NCI-H2196 treated with DMSO at 0.1 percent for 48 hours (cell line): ENCODE data around the gene ZC3HAV1L.
"Not testable (repeated sequence)": the region's sequence is repeated elsewhere in the genome, so short reads cannot be mapped to it uniquely, and the experiment has no call there.

Experiments used
- DNase-seq: peaks from one replicate; lab custom pipeline; 2025; ENCODE audit not compliant: unreplicated experiment; lab: John Stamatoyannopoulos, UW

ZC3HAV1L gene

DNA sequence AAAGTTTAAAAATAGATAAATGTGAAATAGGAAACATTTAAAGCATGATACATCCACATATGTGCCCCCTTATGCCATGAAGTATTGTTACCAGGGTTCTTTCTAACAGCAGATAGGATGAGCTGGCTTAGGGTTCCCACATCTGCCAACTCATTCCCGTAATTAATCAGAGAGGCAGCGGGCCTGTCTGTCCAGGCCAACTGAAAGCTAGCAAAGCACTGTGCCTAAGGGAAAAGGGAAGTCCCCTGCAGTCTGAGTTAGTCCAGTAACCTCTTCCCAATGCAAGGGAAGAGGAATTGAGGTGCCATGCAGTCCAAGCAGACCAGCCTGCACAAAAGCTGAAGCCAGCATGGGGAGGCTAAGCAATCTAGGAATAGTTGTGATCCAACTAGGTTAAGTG is 18.3 kb upstream of the ZC3HAV1L start:
- DNase-seq = no peak

DNA sequence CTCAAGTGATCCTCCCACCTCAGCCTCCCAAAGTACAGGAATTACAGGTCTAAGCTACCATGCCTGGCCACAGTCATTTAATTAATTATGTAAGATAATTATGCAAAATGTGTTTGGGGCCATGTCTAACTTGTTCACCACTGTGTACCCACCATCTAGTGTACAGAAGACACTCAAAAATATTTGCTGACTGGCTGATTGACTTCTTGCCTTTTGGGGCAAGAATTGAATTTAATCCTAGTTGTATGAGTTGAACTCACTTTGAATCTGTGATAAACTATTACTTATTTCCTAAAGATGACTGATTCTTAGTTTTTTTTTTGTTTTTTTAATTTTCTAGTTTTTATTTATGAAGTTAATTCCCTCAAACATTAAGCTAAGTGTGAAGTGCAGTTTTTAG is 15.8 kb upstream of the ZC3HAV1L start:
- no peak for DNase-seq

DNA sequence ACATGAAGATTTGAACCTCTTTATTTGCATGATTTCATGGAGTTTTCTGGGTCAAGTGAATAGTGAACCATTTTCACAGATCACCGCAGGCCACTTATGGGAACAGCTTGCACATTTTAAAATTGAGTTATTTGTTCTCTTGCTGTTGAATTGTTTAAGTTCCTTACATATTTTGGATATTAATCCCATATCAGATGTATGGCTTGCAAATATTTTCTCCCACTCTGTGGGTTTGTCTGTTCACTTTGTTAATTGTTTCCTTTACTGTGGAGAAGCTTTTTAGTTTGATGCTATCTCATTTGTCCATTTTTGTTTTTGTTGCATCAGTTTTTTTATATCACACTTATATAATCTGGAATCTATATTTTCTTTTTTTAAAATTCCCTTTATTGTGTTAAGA is 14.1 kb upstream of the ZC3HAV1L start:
- no peak for DNase-seq

- no peak for DNase-seq
Measured at GRCh38 chr7:139049111-139049510, 13.3 kb upstream of the ZC3HAV1L start.

DNA sequence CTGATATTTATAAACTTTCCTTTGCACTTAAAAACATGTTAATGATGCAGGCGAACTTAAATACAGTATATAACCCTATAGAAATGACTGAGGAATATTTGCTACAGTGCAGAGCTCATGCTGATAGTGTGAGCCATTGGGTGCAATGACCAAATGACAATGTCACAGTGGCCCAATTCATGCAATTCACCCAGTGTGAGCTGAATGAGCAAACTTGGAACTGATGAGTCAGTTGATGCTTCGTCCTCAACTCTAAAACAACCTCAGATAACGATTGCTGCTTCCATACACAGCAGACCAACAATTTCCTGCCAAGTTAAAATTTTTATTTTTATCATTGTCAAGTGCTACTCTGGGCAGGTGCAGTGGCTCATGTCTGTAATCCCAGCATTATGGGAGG is 12.1 kb upstream of the ZC3HAV1L start:
- no peak for DNase-seq

GRCh38 chr7:139046143-139046542 is 10.3 kb upstream of the ZC3HAV1L start:
- no peak for DNase-seq

- no peak for DNase-seq
Measured at GRCh38 chr7:139044813-139045794, 9.3 kb upstream of the ZC3HAV1L start.

- DNase-seq = no peak
Measured at GRCh38 chr7:139043823-139044812, 8.3 kb upstream of the ZC3HAV1L start.

- no peak for DNase-seq
Measured at GRCh38 chr7:139041378-139042085, 5.7 kb upstream of the ZC3HAV1L start.

DNA sequence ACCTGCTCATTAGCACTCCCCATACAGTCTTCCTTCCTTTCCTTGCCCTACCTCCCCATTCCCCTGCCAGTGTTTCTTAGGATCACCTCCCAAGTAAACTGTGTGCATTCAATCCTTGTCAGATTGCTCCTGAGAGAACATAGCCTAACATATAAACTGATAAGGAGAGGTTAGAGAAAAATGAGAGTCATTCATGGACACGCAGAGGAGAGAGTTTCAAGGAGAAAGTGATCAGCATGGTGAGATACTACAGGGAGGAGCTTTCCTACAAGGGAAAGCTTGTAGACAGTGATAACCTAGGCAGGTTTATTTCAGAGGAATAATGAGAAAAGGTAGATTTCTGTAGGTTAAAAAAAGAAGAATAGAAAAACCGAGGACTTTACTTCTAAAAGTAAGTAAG is 2.8 kb upstream of the ZC3HAV1L start:
- DNase-seq = no peak

DNA sequence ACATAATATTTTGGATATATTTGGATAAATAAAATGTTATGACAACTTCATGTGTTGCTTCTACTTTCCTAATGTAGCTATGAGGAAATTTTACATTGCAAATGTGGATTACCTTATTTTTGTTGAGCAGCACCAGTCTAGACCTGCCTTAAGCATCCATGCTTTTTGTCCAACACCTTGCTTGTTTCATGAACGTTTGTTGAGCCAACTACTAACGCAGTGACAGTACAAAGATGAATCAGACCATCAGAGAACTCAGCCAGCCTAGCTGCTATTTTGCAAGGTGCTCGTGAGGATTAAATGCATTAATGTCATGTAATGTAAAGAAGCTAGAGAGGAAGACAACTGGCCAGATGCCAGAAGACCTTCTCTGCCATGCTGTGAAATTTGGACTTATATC is 1.1 kb upstream of the ZC3HAV1L start:
- DNase-seq = no peak

- no peak for DNase-seq
Measured at GRCh38 chr7:139034855-139035585, 822 bp downstream of the ZC3HAV1L start.

- DNase-seq = no peak
Measured at GRCh38 chr7:139034336-139034735, 1.5 kb downstream of the ZC3HAV1L start.

DNA sequence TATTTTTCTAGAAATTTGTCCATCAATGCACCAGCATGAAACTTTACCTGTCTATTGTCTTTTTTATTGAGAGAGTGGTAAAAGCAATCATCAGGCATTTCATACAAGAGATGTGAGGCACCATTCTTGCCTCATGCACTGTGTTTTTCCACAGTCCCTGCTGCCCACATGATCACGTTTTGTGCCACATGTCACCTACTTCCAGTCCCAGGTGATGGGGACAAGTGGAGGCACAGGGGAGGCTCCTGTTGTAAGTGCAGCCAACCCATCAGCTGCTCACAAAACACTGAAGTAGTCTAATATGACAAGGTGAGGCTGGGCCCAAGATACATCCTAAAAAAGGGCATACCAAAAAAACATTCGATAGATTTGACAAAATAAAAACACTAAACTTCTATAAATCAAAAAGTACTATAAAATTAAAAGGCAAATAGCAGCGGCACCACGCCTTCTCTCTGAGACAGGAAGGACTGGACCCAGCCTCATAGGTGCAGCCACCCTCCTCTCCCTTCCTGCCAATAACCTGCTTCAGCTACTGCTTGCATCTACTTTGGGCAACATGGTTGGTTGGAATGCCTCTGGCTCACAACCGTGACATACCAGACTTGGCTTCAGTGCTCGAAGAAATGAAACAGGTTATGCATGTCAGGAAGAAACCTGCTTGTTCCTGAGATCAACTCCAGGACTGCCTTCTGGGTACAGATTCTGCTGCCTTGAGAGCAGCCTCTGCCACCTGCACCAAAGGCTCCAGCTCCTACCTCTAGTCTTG is 2.3 kb downstream of the ZC3HAV1L start:
- DNase-seq = no peak

GRCh38 chr7:139032473-139032872 is 3.4 kb downstream of the ZC3HAV1L start:
- no peak for DNase-seq

GRCh38 chr7:139029353-139029752 is 6.5 kb downstream of the ZC3HAV1L start:
- DNase-seq = no peak

- no peak for DNase-seq
Measured at GRCh38 chr7:139026551-139026950, 9.3 kb downstream of the ZC3HAV1L start.

- DNase-seq = not testable (repeated sequence)
Measured at GRCh38 chr7:139025861-139026260, 10.0 kb downstream of the ZC3HAV1L start.

- no peak for DNase-seq
Measured at GRCh38 chr7:139023076-139023475, 12.8 kb downstream of the ZC3HAV1L start.

GRCh38 chr7:139022286-139022685 is 13.6 kb downstream of the ZC3HAV1L start:
- DNase-seq = no peak
